Aorta (tissue), 5 donors: ENCODE data around the gene SPEM1. TPM values are rescaled to one million over a fixed set of nuclear protein-coding genes. Genes with fewer than 3 reads are reported as not detected.

Experiments
- ATAC-seq: fragments of 200-7000 bp; cut with Tn5 transposase; one replicate; pipeline ENCODE4 v1.9.1; 2022; ENCODE audit warnings: moderate library complexity; ENCODE audit not compliant: low FRiP score
- DNase-seq, 2 donors: peaks; one replicate each; pipeline ENCODE4 v3.0.0-alpha.2; 2020
- H3K27ac ChIP-seq, 2 donors: one replicate each; pipeline ENCODE4 v1.5.1; 2013; ENCODE audit warnings: low read length in 2 of 2, mild to moderate bottlenecking in 2 of 2, moderate library complexity in 2 of 2, control low read depth in 1 of 2, inconsistent platforms in 1 of 2, low read depth in 1 of 2
- H3K27me3 ChIP-seq, 2 donors: one replicate each; pipeline ENCODE4 v1.6.1; 2013; ENCODE audit warnings: control low read depth in 1 of 2, low read length in 1 of 2, mild to moderate bottlenecking in 1 of 2, moderate library complexity in 1 of 2; ENCODE audit not compliant: insufficient read depth in 2 of 2, control insufficient read depth in 1 of 2
- H3K36me3 ChIP-seq, 2 donors: one replicate each; pipeline ENCODE4 v1.6.1; 2013; ENCODE audit warnings: control low read depth in 1 of 2, low read length in 1 of 2, mild to moderate bottlenecking in 1 of 2; ENCODE audit not compliant: insufficient read depth in 2 of 2, control insufficient read depth in 1 of 2
- H3K4me1 ChIP-seq, 2 donors: one replicate each; pipeline ENCODE4 v1.6.1; 2013; ENCODE audit warnings: low read length in 2 of 2, control low read depth in 1 of 2, mild to moderate bottlenecking in 1 of 2, moderate library complexity in 1 of 2; ENCODE audit not compliant: insufficient read depth in 2 of 2, control insufficient read depth in 1 of 2
- H3K4me3 ChIP-seq, 2 donors: one replicate each; pipeline ENCODE4 v1.5.1; 2013; ENCODE audit warnings: low read length in 2 of 2, control low read depth in 1 of 2, mild to moderate bottlenecking in 1 of 2
- H3K9me3 ChIP-seq: one replicate; pipeline ENCODE4 v1.6.1; 2013; ENCODE audit warnings: mild to moderate bottlenecking, low read length; ENCODE audit not compliant: control insufficient read depth
- WGBS, 2 donors: extraction: QIAGEN DNeasy Blood & Tissue Kit; methylation state at CpG; one replicate each; pipeline ENCODE4 v1.1.7; 2013; 5-methylcytosine and 5-hydroxymethylcytosine counted together
- intact Hi-C, 2 donors: fragments of 100-400 bp; cut with DNase I; formaldehyde crosslinking; loops; one replicate each; pipeline versions ENCODE4 v1.14.2 to v1.15.0; 2022
- polyA plus RNA-seq, 2 donors: library from polyadenylated mRNA; stranded (reverse); fragments of 200-250 nt; gene quantifications; one replicate each; pipeline ENCODE4 v1.2.3, GENCODE V29; 2013
- total RNA-seq, 2 donors: library from RNA; stranded (reverse); fragmentation: NEBNext Ultra II Directional; extraction: Animal tissue kit (Norgen Biotek cat#: 25700); gene quantifications; one replicate each; pipeline ENCODE4 v1.2.1, GENCODE V29; 2021
- donor health status: healthy with polysubstance abuse.
- donor health status: Bipolar disorder and iron deficiency.
- donor health status: DM: no; HTN: no; CAD: no.
- donor health status: DM: no; HTN: no; CAD: no.
- donor health status: DM: yes; HTN: yes; CAD: no.

Gene SPEM1
- total and polyA plus RNA-seq, 4 donors = not detected

GRCh38 chr17:7411427-7411750, 8.7 kb upstream of the SPEM1 start:
- 87 to 93% methylated on average over 5 to 8 of the region's 8 CpGs for WGBS, 2 donors
- intact Hi-C loops = no loop called here
- no peaks in the 10 kb centered on the region for H3K9me3 ChIP-seq
- H3K36me3 ChIP-seq = no peaks in the 10 kb centered on the region
- H3K27me3 ChIP-seq = no peaks in the 10 kb centered on the region
- H3K4me1 ChIP-seq = no peaks in the 10 kb centered on the region
- ATAC-seq (no peak), DNase-seq (no peak)
- H3K4me3 ChIP-seq = no peak overlapping the region
- no peak overlapping the region for H3K27ac ChIP-seq

- no peak for ATAC-seq
- no peak for DNase-seq
- Histone ChIP-seq H3K4me3 (no peak overlapping the region), H3K27ac (no peak overlapping the region), H3K27me3 (no peaks in the 10 kb centered on the region), H3K36me3 (no peaks in the 10 kb centered on the region), H3K9me3 (no peaks in the 10 kb centered on the region), H3K4me1 (no peaks in the 10 kb centered on the region)
- intact Hi-C loops = no loop called here
- WGBS, 2 donors = 85 to 90% methylated on average over 6 of the region's 6 CpGs
Observed at GRCh38 chr17:7413346-7413985, 6.7 kb upstream of the SPEM1 start.

DNA sequence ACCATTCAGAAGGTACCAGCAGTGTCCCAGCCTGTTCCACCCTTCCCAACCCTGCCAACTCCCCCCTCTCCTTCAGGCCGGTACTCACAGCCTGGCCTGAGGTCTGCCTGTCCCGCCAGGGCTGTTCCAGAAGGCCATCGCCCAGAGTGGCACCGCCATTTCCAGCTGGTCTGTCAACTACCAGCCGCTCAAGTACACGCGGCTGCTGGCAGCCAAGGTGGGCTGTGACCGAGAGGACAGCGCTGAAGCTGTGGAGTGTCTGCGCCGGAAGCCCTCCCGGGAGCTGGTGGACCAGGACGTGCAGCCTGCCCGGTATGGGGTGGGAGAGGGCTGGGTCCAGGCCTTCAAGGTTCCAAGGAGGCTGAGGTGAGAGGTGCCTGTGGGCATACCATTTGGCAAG, 5.3 kb upstream of the SPEM1 start:
- ATAC-seq (no peak), DNase-seq (no peak)
- intact Hi-C loops = no loop called here
- Histone ChIP-seq H3K36me3 (no peaks in the 10 kb centered on the region), H3K9me3 (no peaks in the 10 kb centered on the region), H3K27me3 (no peaks in the 10 kb centered on the region), H3K4me3 (no peak overlapping the region), H3K27ac (no peak overlapping the region), H3K4me1 (no peaks in the 10 kb centered on the region)
- 85 to 88% methylated on average over 14 of the region's 14 CpGs for WGBS, 2 donors

GRCh38 chr17:7415784-7416183, 4.3 kb upstream of the SPEM1 start:
- Histone ChIP-seq H3K4me3 (no peak overlapping the region), H3K36me3 (no peaks in the 10 kb centered on the region), H3K27ac (no peak overlapping the region), H3K27me3 (no peaks in the 10 kb centered on the region), H3K4me1 (no peaks in the 10 kb centered on the region), H3K9me3 (no peaks in the 10 kb centered on the region)
- no peak for ATAC-seq
- DNase-seq = no peak
- 90 to 95% methylated on average over 23 of the region's 23 CpGs for WGBS, 2 donors
- intact Hi-C loops = no loop called here

GRCh38 chr17:7416323-7416722, 3.8 kb upstream of the SPEM1 start:
- H3K4me1 ChIP-seq = no peaks in the 10 kb centered on the region
- ATAC-seq (no peak), DNase-seq (no peak)
- intact Hi-C loops = no loop called here
- H3K27me3 ChIP-seq = no peaks in the 10 kb centered on the region
- no peaks in the 10 kb centered on the region for H3K9me3 ChIP-seq
- H3K27ac ChIP-seq = no peak overlapping the region
- H3K4me3 ChIP-seq = no peak overlapping the region
- no peaks in the 10 kb centered on the region for H3K36me3 ChIP-seq
- WGBS, 2 donors = 81% methylated on average over 6 of the region's 6 CpGs

GRCh38 chr17:7417056-7417655, 3.0 kb upstream of the SPEM1 start:
- Histone ChIP-seq H3K4me1 (no peaks in the 10 kb centered on the region), H3K9me3 (no peaks in the 10 kb centered on the region), H3K36me3 (no peaks in the 10 kb centered on the region), H3K27ac (no peak overlapping the region), H3K27me3 (no peaks in the 10 kb centered on the region), H3K4me3 (no peak overlapping the region)
- intact Hi-C loops = no loop called here
- DNase-seq (no peak), ATAC-seq (no peak)
- WGBS, 2 donors = 95 to 96% methylated on average over 51 to 54 of the region's 54 CpGs

GRCh38 chr17:7418472-7419152, 1.5 kb upstream of the SPEM1 start:
- WGBS, 2 donors = 71 to 74% methylated on average over 18 of the region's 18 CpGs
- H3K4me3 ChIP-seq = no peak overlapping the region
- no peaks in the 10 kb centered on the region for H3K4me1 ChIP-seq
- no peak overlapping the region for H3K27ac ChIP-seq
- no peak for DNase-seq
- no peaks in the 10 kb centered on the region for H3K9me3 ChIP-seq
- no peaks in the 10 kb centered on the region for H3K27me3 ChIP-seq
- intact Hi-C loops = no loop called here
- no peak for ATAC-seq
- no peaks in the 10 kb centered on the region for H3K36me3 ChIP-seq

DNA sequence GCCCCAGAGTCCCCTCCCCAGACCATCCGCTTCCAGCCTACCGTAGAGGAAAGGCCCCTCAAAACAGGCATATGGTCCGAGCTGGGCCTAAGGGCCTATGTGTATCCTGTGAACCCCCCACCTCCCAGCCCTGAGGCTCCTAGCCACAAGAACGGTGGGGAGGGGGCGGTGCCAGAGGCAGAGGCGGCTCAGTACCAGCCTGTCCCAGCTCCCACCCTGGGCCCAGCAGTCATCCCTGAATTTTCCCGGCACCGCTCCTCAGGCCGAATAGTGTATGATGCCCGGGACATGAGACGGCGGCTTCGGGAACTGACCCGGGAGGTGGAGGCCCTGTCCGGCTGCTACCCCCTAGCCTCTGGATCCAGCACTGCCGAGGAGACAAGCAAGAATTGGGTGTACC, 1.1 kb downstream of the SPEM1 start:
- ATAC-seq (no peak), DNase-seq (no peak)
- Histone ChIP-seq H3K27me3 (no peaks in the 10 kb centered on the region), H3K9me3 (no peaks in the 10 kb centered on the region), H3K4me1 (no peaks in the 10 kb centered on the region), H3K27ac (no peak overlapping the region), H3K36me3 (no peaks in the 10 kb centered on the region), H3K4me3 (no peak overlapping the region)
- WGBS, 2 donors = 94% methylated on average over 16 of the region's 16 CpGs
- intact Hi-C loops = no loop called here

DNA sequence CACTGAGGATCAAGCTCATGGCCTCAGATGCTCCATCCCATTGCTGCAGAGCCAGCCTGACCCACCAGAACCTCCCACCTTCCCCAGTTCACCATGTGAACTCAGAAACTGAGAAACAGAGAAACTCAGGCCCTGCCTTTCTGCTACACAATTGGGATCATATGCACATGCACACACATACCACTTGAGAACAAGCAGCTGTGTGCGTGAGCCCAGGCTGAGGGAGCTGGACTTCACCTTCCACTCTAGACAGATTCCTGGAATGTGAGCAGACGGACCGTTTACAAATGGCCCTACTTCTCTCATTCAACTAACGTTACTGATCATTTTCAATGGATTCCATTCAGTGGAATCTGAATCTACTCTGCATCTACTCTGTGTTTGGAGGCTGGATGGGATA, 3.6 kb downstream of the SPEM1 start:
- WGBS, 2 donors = 53 to 54% methylated on average over 4 of the region's 4 CpGs
- DNase-seq (no peak), ATAC-seq (no peak)
- intact Hi-C loops = no loop called here
- Histone ChIP-seq H3K27ac (no peak overlapping the region), H3K27me3 (no peaks in the 10 kb centered on the region), H3K4me3 (no peak overlapping the region), H3K4me1 (no peaks in the 10 kb centered on the region), H3K36me3 (no peaks in the 10 kb centered on the region), H3K9me3 (no peaks in the 10 kb centered on the region)
